Activated T-helper 2 cell treated with anti-CD3 and anti-CD28 coated beads, Interferon-gamma antibody, Interleukin-2, Interleukin-4, amounts not matched to agents 10 μg/mL and 5 μg/mL and 100 μg/mL, durations not matched to agents 14 hours and 24 hours and 36 hours (primary cell): ENCODE data around the gene NRAP. TPM values are rescaled to one million over a fixed set of nuclear protein-coding genes. Genes with fewer than 3 reads are reported as not detected.

Experiments
- DNase-seq: peaks from one replicate; pipeline ENCODE4 v3.0.0; 2021; ENCODE audit warnings: low spot score
- H3K27ac Mint-ChIP-seq: one replicate; pipeline ENCODE4 v1.8.0; 2021; ENCODE audit warnings: mixed read lengths
- H3K27me3 Mint-ChIP-seq: one replicate; pipeline ENCODE4 v1.8.0; 2021; ENCODE audit warnings: low read depth, mixed read lengths
- H3K36me3 Mint-ChIP-seq: one replicate; pipeline ENCODE4 v1.8.0; 2021; ENCODE audit warnings: low read depth, mixed read lengths
- H3K4me1 Mint-ChIP-seq: one replicate; pipeline ENCODE4 v1.8.0; 2021; ENCODE audit warnings: low read depth, mixed read lengths
- H3K4me3 Mint-ChIP-seq: one replicate; pipeline ENCODE4 v1.8.0; 2021; ENCODE audit warnings: low read depth, mild to moderate bottlenecking, moderate library complexity, mixed read lengths
- H3K9me3 Mint-ChIP-seq: one replicate; pipeline ENCODE4 v1.8.0; 2021; ENCODE audit warnings: mixed read lengths
- intact Hi-C: fragments of 100-400 bp; cut with micrococcal nuclease; formaldehyde crosslinking; loops from one replicate; pipeline ENCODE4 v1.15.1; 2023
- total RNA-seq: library from RNA; stranded (reverse); gene quantifications from 2 replicates; pipeline ENCODE4 v1.2.3, GENCODE V29; 2022

The NRAP gene, protein sequence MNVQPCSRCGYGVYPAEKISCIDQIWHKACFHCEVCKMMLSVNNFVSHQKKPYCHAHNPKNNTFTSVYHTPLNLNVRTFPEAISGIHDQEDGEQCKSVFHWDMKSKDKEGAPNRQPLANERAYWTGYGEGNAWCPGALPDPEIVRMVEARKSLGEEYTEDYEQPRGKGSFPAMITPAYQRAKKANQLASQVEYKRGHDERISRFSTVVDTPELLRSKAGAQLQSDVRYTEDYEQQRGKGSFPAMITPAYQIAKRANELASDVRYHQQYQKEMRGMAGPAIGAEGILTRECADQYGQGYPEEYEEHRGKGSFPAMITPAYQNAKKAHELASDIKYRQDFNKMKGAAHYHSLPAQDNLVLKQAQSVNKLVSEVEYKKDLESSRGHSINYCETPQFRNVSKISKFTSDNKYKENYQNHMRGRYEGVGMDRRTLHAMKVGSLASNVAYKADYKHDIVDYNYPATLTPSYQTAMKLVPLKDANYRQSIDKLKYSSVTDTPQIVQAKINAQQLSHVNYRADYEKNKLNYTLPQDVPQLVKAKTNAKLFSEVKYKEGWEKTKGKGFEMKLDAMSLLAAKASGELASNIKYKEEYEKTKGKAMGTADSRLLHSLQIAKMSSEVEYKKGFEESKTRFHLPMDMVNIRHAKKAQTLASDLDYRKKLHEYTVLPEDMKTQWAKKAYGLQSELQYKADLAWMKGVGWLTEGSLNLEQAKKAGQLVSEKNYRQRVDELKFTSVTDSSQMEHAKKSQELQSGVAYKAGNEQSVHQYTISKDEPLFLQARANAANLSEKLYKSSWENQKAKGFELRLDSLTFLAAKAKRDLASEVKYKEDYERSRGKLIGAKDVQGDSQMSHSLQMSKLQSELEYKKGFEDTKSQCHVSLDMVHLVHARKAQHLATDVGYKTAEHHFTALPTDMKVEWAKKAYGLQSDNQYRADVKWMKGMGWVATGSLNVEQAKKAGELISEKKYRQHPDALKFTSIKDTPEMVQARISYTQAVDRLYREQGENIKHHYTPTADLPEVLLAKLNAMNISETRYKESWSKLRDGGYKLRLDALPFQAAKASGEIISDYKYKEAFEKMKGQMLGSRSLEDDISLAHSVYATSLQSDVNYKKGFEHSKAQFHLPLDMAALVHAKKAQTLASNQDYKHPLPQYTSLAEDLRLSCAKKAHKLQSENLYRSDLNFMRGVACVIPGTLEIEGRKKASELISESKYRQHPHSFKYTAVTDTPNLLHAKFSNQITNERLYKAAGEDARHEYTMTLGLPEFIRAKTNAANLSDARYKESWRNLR (N-terminal part only)
- not detected in 2 replicates for total RNA-seq

DNA sequence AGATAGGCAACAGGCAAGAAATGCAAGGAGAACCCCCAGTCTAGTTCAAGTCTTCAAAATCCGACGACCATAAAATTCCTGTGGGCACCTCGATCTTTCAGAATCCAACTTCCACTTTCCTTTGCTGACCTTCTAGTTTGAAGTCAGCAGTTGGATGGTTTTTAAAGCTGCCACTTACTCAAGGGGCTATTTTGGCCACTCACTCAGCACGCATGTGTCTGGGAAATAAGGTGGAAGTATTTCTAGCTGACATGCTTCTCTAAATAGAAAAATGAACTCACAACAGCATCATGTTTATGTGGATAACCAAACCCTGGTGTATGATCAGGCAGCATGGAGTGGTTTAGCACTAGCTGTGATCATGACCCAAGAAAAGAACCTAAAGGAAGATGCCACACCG lies at the start of gene NRAP:
NRAP (minus strand) TSS at position 134 of the 400 bp plus-strand sequence. CDS start 159 bp downstream, outside the sequence.
- H3K27me3 Mint-ChIP-seq = peaks cover 25% of the 10 kb centered on the region
- no peaks in the 10 kb centered on the region for H3K9me3 Mint-ChIP-seq
- H3K4me3 Mint-ChIP-seq = no peak within 1 kb of the TSS
- intact Hi-C loops = no loop called here
- DNase-seq = no peak
- peaks cover 12% of the 10 kb centered on the region for H3K4me1 Mint-ChIP-seq
- no peaks in the 10 kb centered on the region for H3K36me3 Mint-ChIP-seq
- no peak within 1 kb of the TSS for H3K27ac Mint-ChIP-seq

- H3K27me3 Mint-ChIP-seq = no peaks in the 10 kb centered on the region
- no peaks in the 10 kb centered on the region for H3K9me3 Mint-ChIP-seq
- H3K4me1 Mint-ChIP-seq = peaks cover 11% of the 10 kb centered on the region
- intact Hi-C loops = no loop called here
- no peak overlapping the region for H3K4me3 Mint-ChIP-seq
- DNase-seq = no peak
- peaks cover 27% of the 10 kb centered on the region for H3K36me3 Mint-ChIP-seq
- no peak overlapping the region for H3K27ac Mint-ChIP-seq
These were observed 49.8 kb upstream of the NRAP start for GRCh38 chr10:113713640-113713982.

- no peak for DNase-seq
- Mint-ChIP-seq H3K9me3 (no peaks in the 10 kb centered on the region), H3K4me3 (no peak overlapping the region), H3K27ac (no peak overlapping the region), H3K36me3 (peaks cover 24% of the 10 kb centered on the region), H3K27me3 (no peaks in the 10 kb centered on the region), H3K4me1 (peaks cover 13% of the 10 kb centered on the region)
- intact Hi-C loops = no loop called here
These were observed 49.2 kb upstream of the NRAP start for GRCh38 chr10:113712755-113713639.

- peaks cover 17% of the 10 kb centered on the region for H3K4me1 Mint-ChIP-seq
- intact Hi-C loops = no loop called here
- no peak overlapping the region for H3K27ac Mint-ChIP-seq
These were observed 48.2 kb upstream of the NRAP start for GRCh38 chr10:113712024-113712423.

DNA sequence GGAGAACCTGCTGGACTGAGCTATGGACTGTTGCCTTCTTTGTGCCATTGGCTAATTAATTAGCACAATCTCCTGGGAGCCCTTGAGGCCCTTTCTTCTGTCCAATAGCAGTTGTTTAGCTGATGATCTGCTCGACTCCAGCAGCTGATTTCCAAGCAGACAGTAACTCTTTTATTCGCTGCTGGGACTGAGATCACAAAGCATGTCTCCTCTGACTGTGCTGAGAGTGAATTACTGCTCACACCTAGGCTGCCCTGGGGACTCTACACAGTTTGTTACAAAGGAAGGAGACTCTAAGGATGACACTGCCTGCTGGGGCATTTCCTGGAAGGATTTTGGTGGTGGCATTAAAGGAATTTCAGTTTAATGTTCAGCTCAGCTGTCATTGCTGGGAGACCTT lies 47.3 kb upstream of the NRAP start:
- no peak for DNase-seq
- no peaks in the 10 kb centered on the region for H3K27me3 Mint-ChIP-seq
- no peak overlapping the region for H3K4me3 Mint-ChIP-seq
- H3K36me3 Mint-ChIP-seq = peaks cover 22% of the 10 kb centered on the region
- peaks cover 25% of the 10 kb centered on the region for H3K4me1 Mint-ChIP-seq
- no peak overlapping the region for H3K27ac Mint-ChIP-seq
- intact Hi-C loops = no loop called here
- no peaks in the 10 kb centered on the region for H3K9me3 Mint-ChIP-seq

More at GRCh38 chr10:113712024-113712423, 48.2 kb upstream of the NRAP start:
- DNase-seq = no peak
- Mint-ChIP-seq H3K9me3 (no peaks in the 10 kb centered on the region), H3K27me3 (no peaks in the 10 kb centered on the region), H3K4me3 (no peak overlapping the region), H3K36me3 (peaks cover 22% of the 10 kb centered on the region)

- Mint-ChIP-seq H3K36me3 (peaks cover 18% of the 10 kb centered on the region), H3K4me3 (no peak overlapping the region)
- intact Hi-C loops = no loop called here
These were observed 45.5 kb upstream of the NRAP start for GRCh38 chr10:113709221-113709838.

DNA sequence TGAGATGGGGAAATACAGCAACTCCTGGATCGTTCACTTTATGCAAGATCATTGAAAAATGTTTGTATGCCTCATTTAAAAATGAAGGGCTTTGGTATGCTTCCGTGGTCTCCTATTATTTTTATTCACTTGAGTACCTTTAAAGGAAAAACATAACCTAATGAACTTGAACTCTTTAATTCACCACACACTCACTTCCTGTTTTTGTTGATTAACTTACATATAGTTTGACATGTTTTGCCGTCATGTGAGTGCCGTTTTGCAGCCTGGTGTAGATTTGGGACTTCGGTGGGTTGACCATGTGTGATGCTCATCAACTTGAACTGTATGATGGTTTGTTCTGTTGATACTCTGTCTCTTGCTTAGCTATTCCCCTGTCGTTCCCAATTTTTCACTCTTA lies 44.8 kb upstream of the NRAP start:
- Mint-ChIP-seq H3K4me3 (no peak overlapping the region), H3K27ac (no peak overlapping the region), H3K4me1 (peaks cover 32% of the 10 kb centered on the region), H3K27me3 (no peaks in the 10 kb centered on the region), H3K36me3 (peaks cover 12% of the 10 kb centered on the region), H3K9me3 (no peaks in the 10 kb centered on the region)
- intact Hi-C loops = no loop called here
- no peak for DNase-seq

More at GRCh38 chr10:113709221-113709838, 45.5 kb upstream of the NRAP start:
- peaks cover 32% of the 10 kb centered on the region for H3K4me1 Mint-ChIP-seq
- no peak overlapping the region for H3K27ac Mint-ChIP-seq
- no peaks in the 10 kb centered on the region for H3K9me3 Mint-ChIP-seq
- no peak for DNase-seq
- no peaks in the 10 kb centered on the region for H3K27me3 Mint-ChIP-seq

DNA sequence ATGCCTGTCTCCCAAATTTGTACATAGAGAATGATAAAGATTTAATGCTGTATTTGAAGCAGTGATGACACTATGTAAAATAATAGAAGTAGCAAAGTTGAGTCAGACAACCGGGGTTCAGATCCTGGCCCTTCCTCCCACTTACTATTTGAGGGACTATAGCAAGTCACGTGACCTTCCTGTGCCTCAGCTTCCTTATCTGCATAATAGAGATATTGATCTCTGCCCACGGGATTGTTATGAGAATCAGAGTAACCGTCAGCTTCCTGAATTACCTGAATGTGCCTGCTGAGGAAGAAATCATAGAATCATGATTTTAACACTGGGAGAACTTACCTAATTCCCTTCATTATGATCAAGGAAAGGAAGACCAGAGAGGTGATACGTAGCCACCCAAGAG lies 42.8 kb upstream of the NRAP start:
- no peak overlapping the region for H3K4me3 Mint-ChIP-seq
- no peak for DNase-seq
- intact Hi-C loops = no loop called here
- H3K27me3 Mint-ChIP-seq = no peaks in the 10 kb centered on the region
- H3K4me1 Mint-ChIP-seq = peaks cover 34% of the 10 kb centered on the region
- no peaks in the 10 kb centered on the region for H3K9me3 Mint-ChIP-seq
- H3K27ac Mint-ChIP-seq = no peak overlapping the region
- H3K36me3 Mint-ChIP-seq = peaks cover 13% of the 10 kb centered on the region

DNA sequence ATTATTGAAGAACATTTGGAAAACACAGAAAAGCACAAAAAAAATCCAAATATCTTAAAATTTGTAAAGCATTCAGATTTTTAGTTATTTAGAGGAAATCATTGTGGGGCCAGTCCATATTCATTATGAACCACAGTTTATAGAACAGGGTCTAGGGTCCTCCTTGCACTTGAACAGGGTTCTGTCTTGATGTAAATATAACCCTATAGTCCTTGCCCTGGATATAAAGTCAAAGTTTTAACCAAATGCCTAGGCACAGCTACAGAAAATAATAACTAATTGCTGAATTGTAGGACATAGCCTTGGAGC lies 41.5 kb upstream of the NRAP start:
- Mint-ChIP-seq H3K4me1 (peaks cover 34% of the 10 kb centered on the region), H3K27ac (no peak overlapping the region), H3K9me3 (no peaks in the 10 kb centered on the region), H3K4me3 (no peak overlapping the region), H3K36me3 (peaks cover 26% of the 10 kb centered on the region), H3K27me3 (no peaks in the 10 kb centered on the region)
- no peak for DNase-seq
- intact Hi-C loops = loop anchor here (2.0 kb wide), 2 partner anchors 24 to 398 kb away; no protein-coding TSS in a partner anchor

- Mint-ChIP-seq H3K4me3 (no peak overlapping the region), H3K27me3 (no peaks in the 10 kb centered on the region), H3K9me3 (no peaks in the 10 kb centered on the region), H3K36me3 (peaks cover 24% of the 10 kb centered on the region), H3K27ac (no peak overlapping the region), H3K4me1 (peaks cover 32% of the 10 kb centered on the region)
- intact Hi-C loops = loop anchor here (2.0 kb wide), 2 partner anchors 24 to 398 kb away; no protein-coding TSS in a partner anchor
- DNase-seq = no peak
These were observed 40.9 kb upstream of the NRAP start for GRCh38 chr10:113704637-113705343.

- H3K27me3 Mint-ChIP-seq = no peaks in the 10 kb centered on the region
- no peak overlapping the region for H3K4me3 Mint-ChIP-seq
- H3K9me3 Mint-ChIP-seq = peaks cover 26% of the 10 kb centered on the region
- intact Hi-C loops = no loop called here
- no peak for DNase-seq
- no peak overlapping the region for H3K27ac Mint-ChIP-seq
- peaks cover 75% of the 10 kb centered on the region for H3K36me3 Mint-ChIP-seq
- H3K4me1 Mint-ChIP-seq = peaks cover 2% of the 10 kb centered on the region
These were observed 33.8 kb upstream of the NRAP start for GRCh38 chr10:113697595-113697994.
